DMS79 (cell line): Measurements from ENCODE around the gene SLC4A2.

Experiments
- DNase-seq: peaks from one replicate; lab custom pipeline; 2025; lab: John Stamatoyannopoulos, UW

The SLC4A2 gene

GRCh38 chr7:151081170-151082101 lies 22.0 kb downstream of the SLC4A2 start:
- no peak for DNase-seq

- DNase-seq = no peak
Observed at GRCh38 chr7:151082141-151083070, 23.0 kb downstream of the SLC4A2 start.

- DNase-seq = no peak
Observed at GRCh38 chr7:151083071-151083823, 23.9 kb downstream of the SLC4A2 start, which contains the start of gene TMUB1. Gene TMUB1, minus strand, starts transcription at chr7:151083493. Its CDS starts 930 bp downstream, at chr7:151082563.

GRCh38 chr7:151083824-151084160 lies 24.4 kb downstream of the SLC4A2 start:
- DNase-seq = no peak

- DNase-seq = no peak
Observed at GRCh38 chr7:151085329-151085690, 25.9 kb downstream of the SLC4A2 start.

- no peak for DNase-seq
Observed at GRCh38 chr7:151085691-151086620, 26.6 kb downstream of the SLC4A2 start, which contains the start of gene AGAP3. Gene AGAP3, plus strand, starts transcription at chr7:151086475. Its CDS starts 267 bp downstream, at chr7:151086742.

GRCh38 chr7:151086802-151087244 lies 27.4 kb downstream of the SLC4A2 start:
- no peak for DNase-seq

- DNase-seq = no peak
Observed at GRCh38 chr7:151087245-151088018, 28.0 kb downstream of the SLC4A2 start.

GRCh38 chr7:151088019-151088855 lies 28.8 kb downstream of the SLC4A2 start:
- DNase-seq = no peak

GRCh38 chr7:151088856-151089699 lies 29.7 kb downstream of the SLC4A2 start:
- DNase-seq = no peak

GRCh38 chr7:151089893-151090730 lies 30.7 kb downstream of the SLC4A2 start:
- no peak for DNase-seq

GRCh38 chr7:151091003-151091402 lies 31.6 kb downstream of the SLC4A2 start:
- DNase-seq = no peak

GRCh38 chr7:151091431-151091830 lies 32.0 kb downstream of the SLC4A2 start:
- DNase-seq = no peak

GRCh38 chr7:151091988-151092387 lies 32.6 kb downstream of the SLC4A2 start:
- no peak for DNase-seq

GRCh38 chr7:151093748-151094147 lies 34.4 kb downstream of the SLC4A2 start:
- DNase-seq = no peak

- no peak for DNase-seq
Observed at GRCh38 chr7:151094675-151095074, 35.3 kb downstream of the SLC4A2 start.
